ENCODE measurements around the gene PELO.

PELO gene

DNA sequence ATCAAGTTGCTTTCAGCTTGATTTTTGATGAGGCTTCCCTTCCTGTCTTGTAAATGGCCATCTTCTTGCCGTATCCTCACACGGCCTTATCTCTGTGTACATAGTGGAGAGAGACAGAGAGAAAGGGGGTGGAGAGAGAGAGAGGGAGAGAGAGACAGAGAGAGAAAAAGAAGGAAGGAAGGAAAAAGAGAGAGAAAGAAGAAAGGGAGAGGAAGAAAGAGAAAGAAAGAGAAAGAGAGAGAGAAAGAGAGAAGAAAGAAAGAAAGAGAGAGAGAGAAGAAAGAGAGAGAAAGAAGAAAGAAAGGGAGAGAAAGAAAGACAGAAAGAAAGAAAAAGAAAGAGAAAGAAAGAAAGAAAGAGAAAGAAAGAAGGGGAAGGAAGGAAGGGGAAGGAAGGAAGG lies 46.6 kb downstream of the PELO start:
- no peak for DNase-seq

DNA sequence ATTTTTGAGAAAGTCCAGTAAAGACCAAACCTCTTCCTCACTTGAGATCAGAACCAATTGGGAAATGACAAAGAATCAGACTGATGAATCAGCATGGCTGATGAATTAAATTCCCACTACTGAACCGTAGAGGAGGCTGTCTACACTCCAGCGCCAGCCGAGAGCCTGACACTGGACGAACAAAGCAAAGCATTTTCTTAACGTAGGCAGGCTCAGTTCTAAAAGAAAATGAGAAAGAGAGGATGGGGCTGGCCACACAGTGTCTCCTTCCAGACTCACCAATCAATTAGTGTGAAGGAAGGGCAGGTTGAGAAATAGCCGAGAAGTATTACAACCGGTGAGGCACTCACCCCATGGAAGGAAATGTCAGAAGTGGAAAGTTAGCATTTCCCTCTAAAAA lies 49.4 kb downstream of the PELO start:
- no peak for DNase-seq

Data from EL (cell line).